K562 (cell line): ENCODE results near the gene TSTD1. TPM values are rescaled to one million over a fixed set of nuclear protein-coding genes. Genes with fewer than 3 reads are reported as not detected.

Experiments
- ARID1B ChIP-seq: fragments of 450-650 bp; IDR thresholded peaks from 2 replicates; pipeline ENCODE4 v1.6.1; 2016; ENCODE audit warnings: antibody characterized with exemption, mild to moderate bottlenecking, inconsistent platforms
- EGR1 ChIP-seq: fragments of 450-650 bp; conservative IDR thresholded peaks from 2 replicates; pipeline ENCODE4 v1.6.1; 2017; ENCODE audit warnings: mild to moderate bottlenecking
- FOXK2 ChIP-seq, 2 experiments: fragments of 450-650 bp; IDR thresholded peaks in 1 of 2; conservative IDR thresholded peaks in 1 of 2; 2 replicates each; pipeline ENCODE4 v1.6.1; 2016; ENCODE audit warnings: low read depth in 2 of 2, mild to moderate bottlenecking in 1 of 2
- HES1 ChIP-seq: fragments of 450-650 bp; IDR thresholded peaks from 2 replicates; pipeline ENCODE4 v1.6.1; 2016; ENCODE audit warnings: low read depth, mild to moderate bottlenecking, moderate library complexity
- KDM5B ChIP-seq: fragments of 200-600 bp; sonication (generic); IDR thresholded peaks from 2 replicates; pipeline ENCODE4 v1.6.1; 2012; ENCODE audit warnings: low read depth, mild to moderate bottlenecking, moderate library complexity, low read length, control low read depth, inconsistent platforms; ENCODE audit not compliant: insufficient replicate concordance
- MXI1 ChIP-seq: IDR thresholded peaks from 2 replicates; pipeline ENCODE4 v1.6.1; 2011; ENCODE audit warnings: low read depth, mild to moderate bottlenecking, improper control_type of control experiment, low read length
- NR2F6 ChIP-seq: fragments of 450-650 bp; formaldehyde crosslinking; IDR thresholded peaks from 2 replicates; pipeline ENCODE4 v1.4.0; 2020; ENCODE audit warnings: mild to moderate bottlenecking
- POLR2H ChIP-seq: IDR thresholded peaks from 2 replicates; pipeline ENCODE4 v1.6.1; 2016; ENCODE audit warnings: missing genetic modification characterization, low read depth, mild to moderate bottlenecking, control low read depth, missing compliant biosample characterization, moderate library complexity
- RCOR1 ChIP-seq, 2 experiments: IDR thresholded peaks; 2 replicates each; pipeline ENCODE4 v1.6.1; 2012; ENCODE audit warnings: low read depth in 2 of 2, low read length in 2 of 2, borderline replicate concordance in 1 of 2, improper control_type of control experiment in 1 of 2
- TAF1 ChIP-seq: IDR thresholded peaks from 2 replicates; pipeline ENCODE4 v1.6.1; 2011; ENCODE audit warnings: mild to moderate bottlenecking, low read length, moderate library complexity; ENCODE audit not compliant: insufficient read depth, control insufficient read depth, severe bottlenecking; ENCODE audit errors: extremely low read depth
- TRIM24 ChIP-seq, 2 experiments: fragments of 450-650 bp; IDR thresholded peaks; 2 replicates each; pipeline ENCODE4 v1.6.1; 2016
- XRCC5 ChIP-seq: fragments of 200-400 bp; formaldehyde crosslinking; IDR thresholded peaks from 2 replicates; pipeline ENCODE4 v1.6.1; 2017; ENCODE audit warnings: low read depth, mild to moderate bottlenecking, low read length
- ZNF165 ChIP-seq: fragments of 250-450 bp; sonication (Bioruptor Pico); IDR thresholded peaks from 2 replicates; pipeline ENCODE4 v1.4.0; 2020; ENCODE audit warnings: borderline replicate concordance
- polyA plus RNA-seq, 8 experiments: library from polyadenylated mRNA; depleted of rRNA in 4 of 8; stranded (reverse) in 5 of 8; unstranded in 3 of 8; fragments of >200 nt; fragmentation: Nextera tagmentation in 2 of 8; fragmentation: Illumina TruSeq in 1 of 8; extraction: Ambion mirVana in 2 of 8; extraction: Trizol in 1 of 8; gene quantifications; 2 replicates each; pipeline versions ENCODE4 v1.2.1 to v1.2.3, GENCODE V29; 2011 to 2014; ENCODE audit warnings: inconsistent platforms in 1 of 8, missing spikeins in 1 of 8
- total RNA-seq, 7 experiments: library from RNA; depleted of rRNA in 6 of 7; stranded (reverse); fragments of >200 nt in 6 of 7; fragmentation: Illumina TruSeq in 2 of 7; extraction: Trizol in 2 of 7; gene quantifications; 2 replicates each; pipeline versions ENCODE4 v1.2.1 to v1.2.3, GENCODE V29; 2011 to 2021; ENCODE audit warnings: low replicate concordance in 1 of 7
- TF ChIP-seq, protein P1 (sequence below): sonication (generic); formaldehyde crosslinking; IDR thresholded peaks from 2 replicates; pipeline ENCODE4 v1.4.0; 2020; ENCODE audit warnings: mild to moderate bottlenecking, missing genetic modification reagents
- TF ChIP-seq, protein P2 (sequence below): sonication (generic); formaldehyde crosslinking; IDR thresholded peaks from 2 replicates; pipeline ENCODE4 v1.8.0; 2022; ENCODE audit warnings: mild to moderate bottlenecking, missing genetic modification reagents

TSTD1 gene
- total and polyA plus RNA-seq, 9 of the 15 experiments (the other 6 are each of a cell fraction or from before 2014, with no cell fraction given) = 0.23 to 0.53 TPM; not detected in 7

- peak; percentile 87 for TF ChIP-seq KDM5B
- TF ChIP-seq HES1 = peak; percentile 36; the same call in 1 of the 2 replicates
- peak; percentile 11; the same call in 1 of the 2 replicates for TF ChIP-seq NR2F6 (CRISPR knock-in tag)
- 0 out of 2 replicates have a peak, but pooled peaks have one; percentile 54 for TF ChIP-seq ZNF165 (CRISPR knock-in tag)
- peak; percentile 71 to 85 for TF ChIP-seq TRIM24 (IDR thresholded peaks at IDR 0.05)
- peak; percentile 81 for TF ChIP-seq TAF1
- peak; percentile 68; the same call in 1 of the 2 replicates for TF ChIP-seq MXI1
- peak in 1 of 2 experiments; percentile 43; a peak in 2 of 4 replicates for TF ChIP-seq FOXK2 (conservative IDR thresholded peaks at IDR 0.05 in 1 of 2, IDR thresholded peaks at IDR 0.05 in 1 of 2; ENCODE audit: low read depth in 2 of 2)
- TF ChIP-seq, protein P1, sequence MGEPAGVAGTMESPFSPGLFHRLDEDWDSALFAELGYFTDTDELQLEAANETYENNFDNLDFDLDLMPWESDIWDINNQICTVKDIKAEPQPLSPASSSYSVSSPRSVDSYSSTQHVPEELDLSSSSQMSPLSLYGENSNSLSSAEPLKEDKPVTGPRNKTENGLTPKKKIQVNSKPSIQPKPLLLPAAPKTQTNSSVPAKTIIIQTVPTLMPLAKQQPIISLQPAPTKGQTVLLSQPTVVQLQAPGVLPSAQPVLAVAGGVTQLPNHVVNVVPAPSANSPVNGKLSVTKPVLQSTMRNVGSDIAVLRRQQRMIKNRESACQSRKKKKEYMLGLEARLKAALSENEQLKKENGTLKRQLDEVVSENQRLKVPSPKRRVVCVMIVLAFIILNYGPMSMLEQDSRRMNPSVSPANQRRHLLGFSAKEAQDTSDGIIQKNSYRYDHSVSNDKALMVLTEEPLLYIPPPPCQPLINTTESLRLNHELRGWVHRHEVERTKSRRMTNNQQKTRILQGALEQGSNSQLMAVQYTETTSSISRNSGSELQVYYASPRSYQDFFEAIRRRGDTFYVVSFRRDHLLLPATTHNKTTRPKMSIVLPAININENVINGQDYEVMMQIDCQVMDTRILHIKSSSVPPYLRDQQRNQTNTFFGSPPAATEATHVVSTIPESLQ (CRISPR knock-in tag) = 0 out of 2 replicates have a peak, but pooled peaks have one; percentile 52
- TF ChIP-seq XRCC5 = peak; percentile 68; the same call in 1 of the 2 replicates
- peak; percentile 87 for TF ChIP-seq ARID1B
- 0 out of 2 replicates have a peak, but pooled peaks have one; percentile 61 for TF ChIP-seq POLR2H (tag)
- 0 out of 2 replicates have a peak, but pooled peaks have one; percentile 30 for TF ChIP-seq EGR1
- TF ChIP-seq, protein P2, sequence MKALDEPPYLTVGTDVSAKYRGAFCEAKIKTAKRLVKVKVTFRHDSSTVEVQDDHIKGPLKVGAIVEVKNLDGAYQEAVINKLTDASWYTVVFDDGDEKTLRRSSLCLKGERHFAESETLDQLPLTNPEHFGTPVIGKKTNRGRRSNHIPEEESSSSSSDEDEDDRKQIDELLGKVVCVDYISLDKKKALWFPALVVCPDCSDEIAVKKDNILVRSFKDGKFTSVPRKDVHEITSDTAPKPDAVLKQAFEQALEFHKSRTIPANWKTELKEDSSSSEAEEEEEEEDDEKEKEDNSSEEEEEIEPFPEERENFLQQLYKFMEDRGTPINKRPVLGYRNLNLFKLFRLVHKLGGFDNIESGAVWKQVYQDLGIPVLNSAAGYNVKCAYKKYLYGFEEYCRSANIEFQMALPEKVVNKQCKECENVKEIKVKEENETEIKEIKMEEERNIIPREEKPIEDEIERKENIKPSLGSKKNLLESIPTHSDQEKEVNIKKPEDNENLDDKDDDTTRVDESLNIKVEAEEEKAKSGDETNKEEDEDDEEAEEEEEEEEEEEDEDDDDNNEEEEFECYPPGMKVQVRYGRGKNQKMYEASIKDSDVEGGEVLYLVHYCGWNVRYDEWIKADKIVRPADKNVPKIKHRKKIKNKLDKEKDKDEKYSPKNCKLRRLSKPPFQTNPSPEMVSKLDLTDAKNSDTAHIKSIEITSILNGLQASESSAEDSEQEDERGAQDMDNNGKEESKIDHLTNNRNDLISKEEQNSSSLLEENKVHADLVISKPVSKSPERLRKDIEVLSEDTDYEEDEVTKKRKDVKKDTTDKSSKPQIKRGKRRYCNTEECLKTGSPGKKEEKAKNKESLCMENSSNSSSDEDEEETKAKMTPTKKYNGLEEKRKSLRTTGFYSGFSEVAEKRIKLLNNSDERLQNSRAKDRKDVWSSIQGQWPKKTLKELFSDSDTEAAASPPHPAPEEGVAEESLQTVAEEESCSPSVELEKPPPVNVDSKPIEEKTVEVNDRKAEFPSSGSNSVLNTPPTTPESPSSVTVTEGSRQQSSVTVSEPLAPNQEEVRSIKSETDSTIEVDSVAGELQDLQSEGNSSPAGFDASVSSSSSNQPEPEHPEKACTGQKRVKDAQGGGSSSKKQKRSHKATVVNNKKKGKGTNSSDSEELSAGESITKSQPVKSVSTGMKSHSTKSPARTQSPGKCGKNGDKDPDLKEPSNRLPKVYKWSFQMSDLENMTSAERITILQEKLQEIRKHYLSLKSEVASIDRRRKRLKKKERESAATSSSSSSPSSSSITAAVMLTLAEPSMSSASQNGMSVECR (CRISPR knock-in tag) = peak; percentile 96
- TF ChIP-seq RCOR1 (IDR thresholded peaks at IDR 0.05; ENCODE audit: borderline replicate concordance in 1 of 2, low read depth in 2 of 2, low read length in 2 of 2) = peak in 1 of 2 experiments; percentile 79; a peak in 3 of 4 replicates
Measured at GRCh38 chr1:161020509-161021164, 18.1 kb downstream of the TSTD1 start, which contains the start of gene F11R (continued).
